GM18508 (cell line): ENCODE data around the gene TJP2.
"Not testable (repeated sequence)": the region's sequence is repeated elsewhere in the genome, so short reads cannot be mapped to it uniquely, and the experiment has no call there.

Experiments
- ATAC-seq: cut with Tn5 transposase; IDR thresholded peaks from one replicate; pipeline ENCODE4 v1.9.1; 2021; ENCODE audit warnings: moderate number of reproducible peaks; ENCODE audit not compliant: insufficient read depth, unreplicated experiment

The TJP2 gene

DNA sequence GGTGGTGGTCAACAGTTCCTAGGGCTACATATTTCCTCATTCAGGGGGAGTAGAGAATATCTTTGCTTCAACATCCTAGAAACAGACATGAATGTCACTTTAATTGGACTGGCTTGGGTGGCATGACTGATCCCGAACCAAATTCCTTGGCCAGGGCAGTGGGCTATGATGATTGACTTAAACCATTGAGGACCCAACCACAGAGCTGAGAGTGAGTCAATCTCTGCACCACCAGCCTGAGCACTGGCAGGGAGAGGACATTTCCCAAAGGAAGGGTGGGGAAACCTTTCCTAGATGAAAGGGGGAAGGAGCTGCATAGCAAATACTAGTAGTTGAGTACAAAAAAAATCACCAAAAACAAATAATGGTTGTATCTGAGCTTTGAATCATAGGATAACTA lies 98.1 kb downstream of the TJP2 start:
- ATAC-seq, result no peak

DNA sequence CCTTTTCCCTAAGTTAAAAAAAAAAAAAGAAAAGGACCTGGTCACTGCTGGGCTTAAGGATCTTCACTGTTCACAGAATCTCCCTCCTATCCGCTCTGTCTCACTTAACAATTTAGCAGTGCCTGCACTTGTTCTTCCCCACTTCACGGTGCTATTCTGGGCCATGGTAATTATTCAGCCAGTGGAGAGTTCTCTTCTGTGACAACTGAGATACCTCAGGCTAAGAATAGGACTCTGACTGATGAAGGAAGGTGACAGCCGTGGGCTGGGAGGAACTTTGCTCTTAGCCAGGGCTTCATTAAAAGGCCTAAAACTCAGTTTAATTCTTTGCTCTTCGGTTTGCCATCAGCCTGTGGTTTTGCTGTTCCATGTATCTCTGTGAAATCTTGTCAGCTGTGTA lies 99.1 kb downstream of the TJP2 start:
- ATAC-seq, result no peak

DNA sequence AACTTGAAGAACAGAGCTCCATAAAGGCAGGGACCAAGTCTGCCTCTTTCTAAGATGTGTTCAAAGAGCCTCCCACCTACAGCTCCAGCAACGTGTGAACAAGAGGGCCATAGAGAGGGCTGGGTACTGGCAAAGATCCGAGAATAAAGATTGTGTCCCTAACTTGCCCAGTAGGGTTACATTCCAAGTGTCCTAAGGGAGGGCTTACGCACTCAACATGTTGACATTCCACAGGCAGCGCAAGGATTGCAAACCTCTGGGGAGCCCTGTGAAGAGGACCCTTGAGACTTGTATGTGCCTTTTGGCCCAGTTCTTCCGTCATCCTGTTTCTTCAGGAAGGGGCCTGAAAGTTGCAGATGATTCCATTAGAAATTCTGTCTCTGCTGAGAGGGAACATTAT lies 102.7 kb downstream of the TJP2 start:
- no peak for ATAC-seq

DNA sequence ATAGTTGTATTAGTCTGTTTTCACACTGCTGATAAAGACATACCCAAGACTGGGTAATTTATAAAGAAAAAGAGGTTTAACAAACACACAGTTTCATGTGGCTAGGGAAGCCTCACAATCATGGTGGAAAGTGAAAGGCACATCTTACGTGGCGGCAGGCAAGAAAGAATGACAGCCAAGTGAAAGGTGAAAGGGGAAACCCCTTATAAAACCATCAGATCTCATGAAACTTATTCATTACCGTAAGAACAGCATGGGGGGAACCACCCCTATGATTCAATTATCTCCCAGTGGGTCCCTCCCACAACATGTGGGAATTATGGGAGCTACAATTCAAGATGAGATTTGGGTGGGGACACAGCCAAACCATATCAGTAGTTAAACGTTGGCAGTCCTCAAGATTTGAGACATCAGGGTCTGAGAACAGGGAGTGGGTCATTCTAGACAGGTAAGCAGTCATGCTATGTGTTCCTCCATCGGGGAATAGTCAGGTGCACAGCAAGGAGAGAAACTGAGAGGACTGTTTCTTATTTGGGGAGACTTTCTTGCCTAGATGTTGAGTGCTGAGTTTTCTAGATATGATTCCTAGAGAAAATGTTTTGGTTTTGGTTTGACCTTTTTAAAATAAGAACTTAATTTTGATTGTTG lies 105.1 kb downstream of the TJP2 start:
- ATAC-seq, result no peak

DNA sequence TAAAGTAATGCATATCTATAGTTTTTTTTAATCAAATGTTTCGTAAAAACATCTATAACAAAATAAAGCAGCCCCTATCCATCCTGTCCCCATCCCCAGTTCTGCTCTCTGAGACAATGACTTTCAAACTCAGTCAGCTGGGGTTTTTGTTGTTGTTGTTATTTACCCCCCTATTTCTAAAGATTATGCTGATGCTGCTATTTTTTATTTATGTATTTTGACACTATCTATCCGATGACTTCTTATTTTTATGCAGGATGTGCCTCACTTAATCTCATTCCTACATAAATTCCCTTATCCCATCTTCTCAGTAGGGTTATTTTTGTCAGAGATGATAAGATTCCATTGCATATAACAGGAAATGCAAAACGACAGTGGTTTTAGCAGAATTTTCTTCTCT lies 105.7 kb downstream of the TJP2 start:
- no peak for ATAC-seq

DNA sequence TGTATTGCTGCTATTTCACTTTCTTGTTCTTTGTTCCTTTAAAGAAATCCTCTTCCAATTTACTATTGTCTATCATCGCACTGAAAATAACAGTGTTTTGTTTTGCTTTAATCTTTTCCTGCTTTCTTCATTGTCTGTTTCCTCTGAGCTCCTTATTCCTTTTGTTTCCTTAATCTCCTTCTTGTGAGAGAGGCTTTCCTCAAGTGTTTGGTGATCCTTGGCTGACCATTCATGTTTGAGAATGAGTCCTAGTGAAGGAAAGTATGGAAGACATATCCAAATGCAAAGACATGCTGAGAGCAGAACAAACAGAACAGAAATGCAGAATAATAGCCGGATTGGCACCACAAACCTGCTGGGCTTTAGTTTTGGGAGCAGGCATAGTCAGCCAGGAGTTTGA lies 108.9 kb downstream of the TJP2 start:
- no peak for ATAC-seq

DNA sequence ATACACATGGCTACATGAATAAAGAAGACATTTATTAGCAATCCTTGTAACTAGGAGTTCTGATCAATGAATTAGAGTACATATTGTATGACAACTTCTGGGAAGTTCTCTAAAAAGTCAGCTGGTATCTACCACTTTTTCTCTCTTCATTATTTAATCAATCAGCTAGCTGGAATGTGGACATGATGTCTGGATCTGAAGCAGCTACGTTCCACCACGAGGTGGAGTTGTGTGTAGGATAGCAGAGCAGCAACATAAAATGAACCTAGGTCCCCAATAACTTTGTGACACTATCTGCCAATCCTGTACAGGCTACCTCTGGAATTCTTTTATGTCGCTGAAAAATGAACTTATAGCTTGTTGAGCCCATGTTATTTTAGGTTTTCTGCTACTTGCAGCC lies 118.0 kb downstream of the TJP2 start:
- no peak for ATAC-seq

DNA sequence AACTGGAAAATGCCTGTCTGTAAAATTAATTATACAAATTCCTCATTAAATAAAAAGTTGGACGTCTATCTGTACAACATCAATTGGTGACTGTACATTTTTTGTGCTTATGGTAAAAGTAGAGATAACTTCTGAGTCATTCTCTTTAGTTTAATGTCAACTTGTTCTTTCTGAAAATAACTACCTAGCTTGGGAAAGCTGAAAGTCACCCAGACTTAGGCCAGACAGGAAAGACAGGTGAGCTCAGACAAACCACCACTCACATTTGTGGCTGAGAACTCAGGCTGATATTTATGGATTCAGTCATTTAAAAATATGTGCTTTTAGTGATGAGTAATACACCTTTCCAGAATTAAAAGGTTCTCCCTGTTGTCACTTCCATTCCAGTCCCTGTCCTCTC lies 119.1 kb downstream of the TJP2 start:
- no peak for ATAC-seq

DNA sequence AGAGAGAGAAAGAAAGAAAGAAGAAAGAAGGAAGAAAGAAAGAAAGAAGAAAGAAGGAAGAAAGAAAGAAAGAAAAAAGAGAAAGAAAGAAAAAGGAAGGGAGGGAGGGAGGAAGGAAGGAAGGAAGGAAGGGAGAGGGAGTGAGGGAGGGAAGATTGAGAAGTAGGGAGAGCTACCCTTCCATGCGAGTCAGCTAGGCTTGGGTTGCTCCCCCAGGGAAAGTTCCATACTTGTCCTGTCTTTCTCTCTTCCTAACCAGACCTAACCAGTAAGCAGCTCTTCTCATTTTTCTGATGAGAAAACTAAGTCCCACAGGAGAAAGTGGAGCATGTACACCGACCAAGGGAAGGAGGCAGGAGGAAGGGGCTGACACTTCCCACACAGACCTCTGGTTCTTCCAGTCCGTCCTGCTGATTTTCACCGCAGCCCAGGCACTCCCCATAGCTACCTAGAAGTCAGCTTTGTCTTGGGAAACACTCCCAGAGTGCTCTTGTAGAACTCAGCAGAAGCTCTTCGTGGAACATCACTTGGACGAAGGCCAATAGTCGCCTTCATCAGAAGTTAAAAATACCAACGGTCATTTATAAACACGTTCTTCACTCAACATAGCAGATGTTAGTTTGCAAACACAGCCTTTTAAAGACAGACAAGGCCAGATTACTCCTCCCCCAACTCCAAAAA lies 121.9 kb downstream of the TJP2 start:
- ATAC-seq, result no peak

DNA sequence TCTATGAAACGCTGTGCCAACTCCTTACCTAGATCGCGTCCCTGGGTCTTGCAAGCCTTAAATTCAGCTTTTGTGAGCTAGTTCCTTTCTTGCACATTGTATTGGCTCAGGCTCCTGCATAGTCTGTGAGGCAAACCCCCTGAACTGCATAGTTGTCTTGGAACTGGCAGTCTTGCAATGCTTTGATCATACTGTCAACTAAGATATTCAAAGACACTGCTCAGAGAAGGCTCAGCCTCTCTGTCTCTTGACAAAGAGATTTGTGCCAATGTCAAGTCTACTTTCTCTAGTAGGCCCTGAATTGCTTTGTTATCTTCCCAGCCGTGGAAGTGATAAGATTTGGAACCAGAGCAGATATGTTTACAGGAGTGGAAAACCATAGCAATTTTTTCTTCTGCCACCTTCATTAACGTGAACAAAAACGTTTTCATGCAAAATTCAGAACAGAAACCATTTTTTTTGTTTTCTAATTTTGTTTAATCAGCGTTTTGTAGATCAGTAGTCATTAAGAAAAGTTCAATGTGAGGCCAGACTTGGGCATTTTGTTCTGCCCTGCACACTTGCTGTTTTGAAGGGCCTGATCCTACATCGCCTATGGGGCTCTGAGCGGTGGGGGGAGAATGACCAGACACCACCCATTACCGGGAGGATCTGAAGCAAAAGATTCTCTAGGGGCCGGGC lies 123.4 kb downstream of the TJP2 start:
- ATAC-seq, result no peak

DNA sequence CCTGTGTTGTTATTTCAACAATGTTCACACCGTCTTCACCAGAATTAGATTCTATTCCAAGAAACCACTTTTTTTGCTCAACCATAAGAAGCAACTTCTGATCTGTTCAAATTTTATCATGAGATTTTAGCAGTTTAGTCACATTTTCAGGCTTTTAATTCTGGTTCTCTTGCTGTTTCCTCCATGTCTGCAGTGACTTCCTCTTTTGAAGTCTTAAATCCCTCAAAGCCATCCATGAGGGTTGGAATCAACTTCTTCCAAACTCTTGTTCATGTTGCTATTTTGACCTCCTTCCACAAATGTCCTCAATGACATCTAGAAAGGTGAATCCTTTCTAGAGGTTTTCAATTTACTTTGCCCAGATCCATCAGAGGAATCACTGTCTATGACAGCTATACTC lies 125.2 kb downstream of the TJP2 start:
- ATAC-seq, result no peak

DNA sequence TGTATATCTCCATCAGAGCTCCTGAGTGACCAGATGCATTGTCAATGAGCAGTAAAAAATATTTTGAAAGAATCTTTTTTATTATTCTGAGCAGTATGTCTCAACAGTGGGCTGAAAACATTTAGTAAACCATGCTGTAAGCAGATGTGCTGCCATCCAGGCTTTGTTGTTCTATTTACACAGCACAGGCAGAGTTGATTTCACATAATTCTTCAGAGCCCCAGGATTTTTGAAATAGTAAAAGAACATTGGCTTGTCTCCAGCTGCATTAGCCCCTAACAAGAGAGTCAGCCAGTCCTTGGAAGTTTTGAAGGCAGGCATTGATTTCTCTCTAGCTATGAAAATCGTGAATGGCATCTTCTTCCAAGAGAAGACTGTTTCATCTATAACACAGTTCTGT lies 125.7 kb downstream of the TJP2 start:
- no peak for ATAC-seq

DNA sequence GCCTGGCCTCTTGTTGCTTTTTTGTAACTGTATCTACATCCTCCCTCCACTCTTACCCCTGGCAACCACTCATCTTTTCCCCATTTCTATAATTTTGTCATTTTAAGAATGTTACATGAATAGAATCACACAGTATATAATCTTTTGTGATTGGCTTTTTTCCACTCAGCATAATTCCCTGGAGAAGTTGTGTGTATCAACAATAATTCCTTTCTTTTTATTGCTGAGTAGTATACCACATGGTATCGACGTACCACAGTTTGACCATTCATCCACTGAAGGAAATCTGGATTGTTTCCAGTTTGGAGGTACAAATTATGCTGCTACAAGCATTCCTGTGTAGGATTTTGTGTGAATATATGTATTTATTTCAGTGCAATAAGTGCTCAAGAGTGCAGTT lies 129.3 kb downstream of the TJP2 start:
- ATAC-seq, result no peak

DNA sequence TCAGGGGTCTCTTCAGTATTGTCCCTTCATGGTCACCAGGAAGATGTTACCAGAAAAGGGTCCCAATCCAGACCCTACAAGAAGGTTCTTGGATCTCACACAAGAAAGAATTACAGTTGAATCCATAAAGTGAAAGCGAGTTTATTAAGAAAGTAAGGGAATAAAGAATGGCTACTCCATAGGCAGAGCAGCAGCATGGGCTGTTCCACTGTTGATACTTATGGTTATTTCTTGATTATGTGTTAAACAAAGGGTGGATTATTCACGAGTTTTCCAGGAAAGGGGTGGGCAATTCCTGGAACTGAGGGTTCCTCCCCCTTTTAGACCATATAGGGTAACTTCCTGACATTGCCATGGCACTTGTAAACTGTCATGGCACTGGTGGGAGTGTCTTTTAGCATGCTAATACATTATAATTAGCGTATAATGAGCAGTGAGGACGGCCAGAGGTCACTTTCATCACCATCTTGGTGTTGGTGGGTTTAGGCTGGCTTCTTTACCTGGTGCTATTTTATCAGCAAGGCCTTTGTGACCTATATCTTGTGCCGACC lies 132.9 kb downstream of the TJP2 start:
- not testable (repeated sequence) for ATAC-seq

DNA sequence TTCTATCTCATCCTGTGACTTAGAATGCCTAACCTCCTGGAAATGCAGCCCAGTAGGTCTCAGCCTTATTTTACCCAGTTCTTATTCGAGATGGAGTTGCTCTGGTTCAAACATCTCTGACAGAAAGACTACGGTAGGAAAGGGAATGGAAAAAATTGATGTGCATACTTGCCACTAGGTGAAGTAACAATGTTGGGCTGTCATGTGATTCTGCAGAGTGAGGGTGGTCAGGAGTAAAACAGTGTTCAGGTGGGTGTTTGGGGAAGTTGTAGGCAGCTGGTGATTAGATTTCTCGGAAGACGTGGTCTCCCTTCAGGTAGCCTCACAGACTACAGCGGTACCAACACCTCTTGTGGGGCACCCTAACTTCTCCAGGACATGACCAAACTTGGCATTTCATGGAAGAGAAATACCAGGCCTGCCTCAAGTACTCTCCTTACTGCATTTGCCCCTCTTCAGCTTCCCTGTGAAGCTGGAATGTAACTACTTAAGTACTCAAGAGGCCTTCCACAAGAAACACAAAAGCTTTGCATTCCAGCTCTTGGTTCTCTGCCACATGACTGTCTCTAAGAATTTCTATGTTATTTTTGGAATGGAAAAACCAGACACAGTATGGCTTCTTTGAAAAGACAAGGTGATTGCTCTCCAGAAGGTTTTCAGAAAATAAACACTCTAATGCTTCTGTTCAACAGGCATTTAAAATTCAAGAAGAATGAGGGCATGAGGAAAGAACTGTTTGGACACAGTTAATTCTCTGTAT lies 133.5 kb downstream of the TJP2 start:
- no peak for ATAC-seq

DNA sequence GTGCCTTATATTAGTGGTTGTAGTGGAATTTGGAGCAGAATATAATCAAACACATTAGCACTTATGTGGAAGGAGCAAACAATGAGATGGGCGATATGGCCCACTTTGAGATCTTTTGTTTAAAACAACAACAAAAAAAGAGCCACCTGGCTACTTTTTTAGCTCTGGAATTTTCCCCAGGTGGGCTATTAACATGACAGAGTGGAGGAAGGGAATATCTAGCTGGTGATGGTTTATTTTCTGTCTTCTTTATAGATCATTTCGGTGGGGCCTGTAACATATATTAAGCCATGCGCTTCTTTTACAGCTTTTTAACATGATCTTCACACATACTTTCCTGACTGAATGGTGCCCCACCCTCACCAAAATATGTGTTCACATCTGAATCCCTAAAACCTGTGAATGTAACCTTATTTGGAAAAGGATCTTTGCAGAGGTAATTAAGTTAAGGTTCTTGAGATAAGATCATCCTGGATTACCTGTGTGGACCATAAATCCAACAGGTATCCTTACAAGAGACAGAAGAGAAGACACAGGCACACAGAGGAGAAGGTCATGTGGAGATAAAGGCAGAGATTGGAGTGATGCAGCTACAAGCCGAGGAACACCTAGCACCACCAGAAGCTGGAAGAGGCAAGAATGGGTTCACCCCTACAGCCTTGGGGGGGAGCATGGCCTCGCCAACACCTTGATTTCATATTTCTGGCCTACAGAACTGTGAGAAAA lies 134.3 kb downstream of the TJP2 start:
- ATAC-seq, result no peak

DNA sequence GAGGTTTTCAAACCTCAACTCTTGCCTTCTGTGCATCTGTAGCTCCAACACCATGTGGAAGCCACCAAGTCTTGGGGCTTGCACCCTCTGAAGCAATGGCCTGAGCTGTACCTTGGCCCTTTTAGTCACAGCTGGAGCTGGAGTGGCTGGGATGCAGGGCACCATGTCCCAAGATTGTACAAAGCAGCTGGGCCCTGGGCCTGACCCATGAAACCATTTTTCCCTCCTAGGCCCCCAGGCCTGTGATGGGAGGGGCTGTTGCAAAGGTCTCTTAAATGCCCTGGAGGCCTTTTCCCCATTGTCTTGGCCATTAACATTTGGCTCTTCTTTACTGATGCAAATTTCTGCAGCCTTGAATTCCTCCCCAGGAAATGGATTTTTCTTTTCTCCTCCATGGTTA lies 139.1 kb downstream of the TJP2 start:
- ATAC-seq, result no peak

DNA sequence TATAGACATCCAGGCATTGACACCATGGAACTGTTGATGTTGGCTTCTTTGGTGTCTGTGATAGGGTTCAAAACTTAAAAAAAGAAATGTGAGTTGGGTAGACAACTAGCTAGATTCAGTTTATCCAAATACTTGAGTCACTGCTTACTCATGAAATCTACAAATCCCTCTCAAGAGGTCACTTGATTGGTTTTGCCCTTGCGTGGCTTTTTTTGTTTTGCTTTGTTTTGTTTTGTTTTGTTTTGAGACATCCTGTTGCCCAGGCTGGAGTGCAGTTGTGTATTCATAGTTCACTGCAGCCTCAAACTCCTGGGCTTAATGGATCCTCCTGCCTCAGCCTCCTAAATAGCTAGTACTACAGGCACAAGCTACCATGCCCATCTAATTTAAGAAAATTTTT lies 140.5 kb downstream of the TJP2 start:
- ATAC-seq, result no peak

DNA sequence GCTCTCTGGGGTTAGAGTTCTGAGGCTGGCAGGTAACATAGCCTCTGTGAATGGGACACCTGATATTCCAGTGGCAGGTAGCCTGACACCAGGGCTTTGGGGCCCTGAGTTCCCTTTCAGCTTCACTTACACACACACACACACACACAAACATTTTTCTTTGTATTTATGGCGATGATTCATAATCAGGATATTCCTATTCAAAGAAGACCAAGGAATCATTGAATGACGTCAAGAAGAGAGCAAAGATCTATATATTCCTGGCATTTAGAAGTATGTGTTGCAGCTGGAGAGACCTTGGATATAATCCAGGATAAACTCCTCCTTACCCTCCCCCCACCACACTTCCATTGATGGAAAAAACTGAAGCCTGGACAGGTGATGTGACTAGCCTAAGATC lies 143.0 kb downstream of the TJP2 start:
- ATAC-seq, result no peak

DNA sequence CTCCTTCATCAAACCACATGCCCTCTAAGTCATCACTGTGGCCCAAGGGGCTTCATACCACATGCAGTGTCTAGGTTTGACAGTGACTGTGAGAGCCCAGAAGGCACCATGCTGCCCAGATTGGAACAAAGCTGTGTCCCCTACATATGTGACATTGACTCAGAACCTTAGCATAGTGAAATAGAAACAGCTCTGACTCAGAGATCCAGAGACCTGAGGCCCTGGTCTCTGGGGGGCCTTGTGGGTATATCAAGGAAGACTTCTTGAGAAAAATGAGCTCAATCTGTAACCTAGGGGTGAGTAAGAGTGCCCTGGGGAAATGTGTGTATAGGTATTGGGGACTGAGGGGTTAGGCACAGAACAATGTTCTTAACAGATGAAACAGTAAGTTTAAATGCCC lies 143.8 kb downstream of the TJP2 start:
- no peak for ATAC-seq
